Esophagus muscularis mucosa (tissue), 4 donors: ENCODE data around the gene TTLL5. TPM values are rescaled to one million over a fixed set of nuclear protein-coding genes. Genes with fewer than 3 reads are reported as not detected.

Experiments
- DNase-seq: peaks from one replicate; pipeline ENCODE4 v3.0.0-alpha.2; 2017; ENCODE audit errors: extremely low spot score
- H3K27ac ChIP-seq, 4 donors: fragments of 200-600 bp; sonication (generic); replicated peaks in 1 of 4; 1 replicate in 3 of 4; 2 replicates in 1 of 4; pipeline ENCODE4 v1.5.1; 2016 to 2019; ENCODE audit warnings: mild to moderate bottlenecking in 1 of 4
- H3K27me3 ChIP-seq, 4 donors: fragments of 200-600 bp; sonication (generic); one replicate each; pipeline versions ENCODE4 v1.5.1 to v1.6.0; 2016 to 2019
- H3K36me3 ChIP-seq, 4 donors: fragments of 200-600 bp; sonication (generic); one replicate each; pipeline ENCODE4 v1.5.1; 2016 to 2019
- H3K4me1 ChIP-seq, 4 donors: fragments of 200-600 bp; sonication (generic); one replicate each; pipeline ENCODE4 v1.5.1; 2016 to 2019
- H3K4me3 ChIP-seq, 4 donors: fragments of 200-600 bp; sonication (generic); 1 replicate in 2 of 4; 2 replicates in 2 of 4; pipeline ENCODE4 v1.5.1; 2016 to 2019; ENCODE audit warnings: mild to moderate bottlenecking in 4 of 4, moderate library complexity in 1 of 4
- H3K9me3 ChIP-seq, 4 donors: fragments of 200-600 bp; sonication (generic); 1 replicate in 3 of 4; 2 replicates in 1 of 4; pipeline ENCODE4 v1.5.1; 2016 to 2019
- CTCF ChIP-seq, 3 experiments: fragments of 200-600 bp in 2 of 3; fragments of 450-650 bp in 1 of 3; sonication (generic) in 2 of 3; IDR thresholded peaks; one replicate each; pipeline ENCODE4 v1.5.1; 2017 to 2019; ENCODE audit warnings: antibody characterized with exemption in 3 of 3, mild to moderate bottlenecking in 2 of 3, moderate library complexity in 1 of 3
- EP300 ChIP-seq: sonication (generic); formaldehyde crosslinking; IDR thresholded peaks from one replicate; pipeline ENCODE4 v1.6.1; 2017; ENCODE audit warnings: antibody characterized with exemption
- POLR2A ChIP-seq: fragments of 450-650 bp; IDR thresholded peaks from one replicate; pipeline ENCODE4 v1.6.1; 2017; ENCODE audit warnings: antibody characterized with exemption, moderate library complexity, mild to moderate bottlenecking, low read depth
- POLR2AphosphoS5 ChIP-seq, 2 donors: sonication (generic); formaldehyde crosslinking; IDR thresholded peaks; one replicate each; pipeline ENCODE4 v1.6.1; 2017; ENCODE audit warnings: antibody characterized with exemption in 2 of 2
- WGBS: methylation state at CpG from one replicate; pipeline ENCODE4 v1.1.5; 2018; 5-methylcytosine and 5-hydroxymethylcytosine counted together
- intact Hi-C: fragments of 100-400 bp; cut with DNase I; formaldehyde crosslinking; loops from one replicate; pipeline ENCODE4 v1.15.1; 2023
- total RNA-seq, 4 donors: library from RNA; depleted of rRNA; stranded (reverse); fragments of >200 nt; gene quantifications; one replicate each; pipeline versions ENCODE4 v1.1.0 to v1.2.1, GENCODE V29; 2016

The TTLL5 gene
- total RNA-seq, 4 donors from 2014 or later = 16.9 to 26.6 (median 21.2) TPM

DNA sequence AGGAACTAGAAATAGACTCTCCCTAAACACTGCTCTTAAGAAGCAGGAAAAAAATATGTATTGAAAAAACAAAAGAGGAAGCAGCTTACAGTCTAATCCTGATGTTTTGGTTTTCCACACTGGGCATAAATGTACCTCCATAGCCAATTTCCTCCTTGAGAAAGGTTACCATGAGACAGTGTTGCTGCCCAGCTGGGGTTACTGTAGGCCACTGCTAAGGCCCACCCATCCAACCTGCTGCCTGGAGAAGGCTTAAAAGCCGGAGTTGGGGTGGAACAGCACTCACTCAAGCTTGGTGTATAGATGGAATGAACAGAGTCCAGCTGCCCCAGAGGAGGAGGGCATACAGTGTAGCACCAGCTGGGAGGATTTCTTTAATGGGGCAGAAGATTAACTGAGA lies 41.5 kb upstream of the TTLL5 start:
- peaks cover 5 to 9% (median 6%) of the 10 kb centered on the region in 4 donors for H3K4me1 ChIP-seq
- WGBS = 100% methylated on average over 1 of the region's 1 CpG
- DNase-seq = no peak

DNA sequence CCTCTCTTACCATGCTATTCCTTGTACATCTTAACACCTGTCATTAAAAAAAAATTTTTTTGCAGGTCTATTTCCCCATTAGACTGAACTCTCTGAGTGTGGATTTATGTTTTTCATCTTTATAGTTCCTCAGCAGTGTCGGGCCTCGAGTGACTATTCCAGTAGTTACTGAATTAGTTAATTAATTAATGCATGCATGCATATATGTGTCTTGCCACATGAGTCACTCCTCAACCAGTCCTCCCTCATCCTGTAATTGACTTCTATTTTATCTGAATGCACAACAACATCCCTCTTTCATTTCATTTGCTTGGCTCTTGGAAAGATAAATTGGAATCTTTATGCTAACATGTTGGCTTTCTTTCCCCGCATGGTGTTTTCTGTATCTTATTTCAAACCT lies 36.0 kb upstream of the TTLL5 start:
- H3K36me3 ChIP-seq = no peaks in the 10 kb centered on the region
- no peaks in the 10 kb centered on the region for H3K27me3 ChIP-seq
- no peak overlapping the region for H3K4me3 ChIP-seq
- no peak for DNase-seq
- WGBS = 83% methylated on average over 3 of the region's 3 CpGs
- no peak overlapping the region for H3K27ac ChIP-seq
- intact Hi-C loops = no loop called here
- H3K4me1 ChIP-seq = peaks cover 0 to 8% (median 4%) of the 10 kb centered on the region in 4 donors
- no peak for TF ChIP-seq POLR2A
- no peak for TF ChIP-seq EP300
- TF ChIP-seq POLR2AphosphoS5 (IDR thresholded peaks at IDR 0.05) = no peak
- no peak for TF ChIP-seq CTCF (IDR thresholded peaks at IDR 0.05)
- H3K9me3 ChIP-seq = no peaks in the 10 kb centered on the region

More for the DNA sequence above, 41.5 kb upstream of the TTLL5 start:
- TF ChIP-seq CTCF (IDR thresholded peaks at IDR 0.05) (no peak), EP300 (no peak), POLR2A (no peak), POLR2AphosphoS5 (IDR thresholded peaks at IDR 0.05) (no peak)
- Histone ChIP-seq H3K4me3 (no peak overlapping the region), H3K9me3 (no peaks in the 10 kb centered on the region), H3K27ac (no peak overlapping the region), H3K27me3 (no peaks in the 10 kb centered on the region), H3K36me3 (no peaks in the 10 kb centered on the region)
- intact Hi-C loops = no loop called here

GRCh38 chr14:75626396-75626795 lies 34.6 kb upstream of the TTLL5 start:
- 84% methylated on average over 3 of the region's 3 CpGs for WGBS
- Histone ChIP-seq H3K27ac (no peak overlapping the region), H3K9me3 (no peaks in the 10 kb centered on the region), H3K4me1 (no peaks in the 10 kb centered on the region), H3K36me3 (no peaks in the 10 kb centered on the region), H3K27me3 (no peaks in the 10 kb centered on the region), H3K4me3 (no peak overlapping the region)
- TF ChIP-seq EP300 (no peak), CTCF (IDR thresholded peaks at IDR 0.05) (no peak), POLR2A (no peak), POLR2AphosphoS5 (IDR thresholded peaks at IDR 0.05) (no peak)
- DNase-seq = no peak
- intact Hi-C loops = no loop called here

GRCh38 chr14:75626863-75627262 lies 34.2 kb upstream of the TTLL5 start:
- 82% methylated on average over 3 of the region's 3 CpGs for WGBS
- Histone ChIP-seq H3K4me3 (no peak overlapping the region), H3K27me3 (no peaks in the 10 kb centered on the region), H3K9me3 (no peaks in the 10 kb centered on the region), H3K4me1 (no peaks in the 10 kb centered on the region), H3K36me3 (no peaks in the 10 kb centered on the region), H3K27ac (no peak overlapping the region)
- no peak for DNase-seq
- TF ChIP-seq POLR2A (no peak), POLR2AphosphoS5 (IDR thresholded peaks at IDR 0.05) (no peak), CTCF (IDR thresholded peaks at IDR 0.05) (no peak), EP300 (no peak)
- intact Hi-C loops = no loop called here

DNA sequence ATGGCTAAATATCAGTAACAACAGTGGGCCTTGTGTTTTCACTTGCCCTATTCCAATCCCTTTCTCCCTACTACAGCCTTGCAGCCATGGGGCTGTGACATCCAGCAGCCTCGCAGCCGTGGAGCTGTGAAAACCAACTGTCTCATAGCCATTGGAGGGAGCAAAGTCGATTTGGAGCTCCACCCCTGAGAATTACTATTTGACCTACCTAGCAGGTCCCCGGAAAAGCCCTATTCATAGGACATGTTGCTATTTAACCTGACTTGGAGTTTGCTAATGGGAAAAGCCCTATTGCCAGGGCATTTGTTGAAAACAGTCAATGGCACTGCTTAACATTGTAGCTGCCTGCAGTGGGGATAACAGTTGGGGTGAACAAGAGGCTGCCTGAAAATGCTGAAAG lies 33.6 kb upstream of the TTLL5 start:
- Histone ChIP-seq H3K4me3 (no peak overlapping the region), H3K9me3 (no peaks in the 10 kb centered on the region), H3K36me3 (no peaks in the 10 kb centered on the region), H3K27me3 (no peaks in the 10 kb centered on the region), H3K27ac (no peak overlapping the region), H3K4me1 (no peaks in the 10 kb centered on the region)
- no peak for TF ChIP-seq CTCF (IDR thresholded peaks at IDR 0.05)
- intact Hi-C loops = no loop called here
- no peak for DNase-seq
- 82% methylated on average over 4 of the region's 4 CpGs for WGBS
